Measurements from ENCODE around the gene ZNF668. TPM values are rescaled to one million over a fixed set of nuclear protein-coding genes. Genes with fewer than 3 reads are reported as not detected.
A peak's percentile ranks its signal among the peaks of the same experiment; 100 is the strongest.

Gene ZNF668
- total RNA-seq, 2 experiments from 2014 or later, result 4.5 to 6.0 TPM

DNA sequence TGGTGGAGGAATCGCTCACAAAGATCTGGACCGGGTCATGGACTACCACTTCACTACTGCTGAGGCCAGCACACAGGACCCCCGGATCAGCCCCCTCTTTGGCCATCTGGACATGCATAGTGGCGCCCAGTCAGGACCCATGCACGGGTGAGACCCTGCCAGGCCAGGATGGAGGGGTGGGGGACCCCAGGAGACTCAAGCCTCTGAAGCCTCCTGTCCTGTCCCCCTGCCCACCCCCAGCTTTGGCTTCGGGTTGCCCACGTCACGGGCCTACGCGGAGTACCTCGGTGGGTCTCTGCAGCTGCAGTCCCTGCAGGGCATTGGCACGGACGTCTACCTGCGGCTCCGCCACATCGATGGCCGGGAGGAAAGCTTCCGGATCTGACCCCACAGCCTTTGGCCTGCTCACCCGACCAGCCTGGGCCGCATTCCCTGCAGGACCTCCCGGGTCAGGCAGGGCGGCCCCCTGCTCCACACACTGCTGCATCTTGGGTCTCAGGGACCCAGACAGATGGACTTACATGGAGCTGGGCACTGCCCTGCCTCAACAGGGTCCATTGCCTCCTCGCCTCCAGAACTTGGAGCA lies 37.9 kb upstream of the ZNF668 start:
- no peak for TF ChIP-seq CTCF (IDR thresholded peaks at IDR 0.05)
- Histone ChIP-seq H3K27ac (ENCODE audit: low read depth in 1 of 2, low read length in 2 of 2) (no peak overlapping the region), H3K36me3 (ENCODE audit: insufficient read depth, low read length) (peaks cover 18% of the 10 kb centered on the region), H3K4me1 (ENCODE audit: insufficient read depth, low read length) (peaks cover 27% of the 10 kb centered on the region), H3K27me3 (ENCODE audit: control insufficient read depth in 1 of 2, insufficient read depth in 2 of 2, low read length in 2 of 2) (no peaks in the 10 kb centered on the region), H3K4me3 (ENCODE audit: low read length) (no peak overlapping the region), H3K9me3 (ENCODE audit: control insufficient read depth in 1 of 2, insufficient read depth in 1 of 2, low read length in 2 of 2) (no peaks in the 10 kb centered on the region)
- no peak for DNase-seq
- Mint-ChIP-seq H3K36me3 (ENCODE audit: low read depth) (peaks cover 26% of the 10 kb centered on the region), H3K27ac (no peak overlapping the region), H3K4me3 (peak overlapping the region; percentile 54), H3K9me3 (no peaks in the 10 kb centered on the region), H3K27me3 (no peaks in the 10 kb centered on the region), H3K4me1 (ENCODE audit: low read depth) (peaks cover 13% of the 10 kb centered on the region)
- intact Hi-C loops (cut with DNase I, micrococcal nuclease), result no loop called here
- ChIA-PET CTCF (interaction anchor here (0.9 kb wide), 1 partner anchor 30 kb away, joined by 3 read pairs; no protein-coding TSS in a partner anchor), POLR2A (no interaction called here)
- no peak for ATAC-seq (ENCODE audit: poor library complexity)

GRCh38 chr16:31110106-31111034 lies 36.3 kb upstream of the ZNF668 start:
- Histone ChIP-seq H3K27me3 (ENCODE audit: control insufficient read depth in 1 of 2, insufficient read depth in 2 of 2, low read length in 2 of 2) (no peaks in the 10 kb centered on the region), H3K9me3 (ENCODE audit: control insufficient read depth in 1 of 2, insufficient read depth in 1 of 2, low read length in 2 of 2) (no peaks in the 10 kb centered on the region), H3K4me3 (ENCODE audit: low read length) (no peak overlapping the region), H3K4me1 (ENCODE audit: insufficient read depth, low read length) (peaks cover 25% of the 10 kb centered on the region), H3K27ac (ENCODE audit: low read depth in 1 of 2, low read length in 2 of 2) (no peak overlapping the region), H3K36me3 (ENCODE audit: insufficient read depth, low read length) (peaks cover 18% of the 10 kb centered on the region)
- TF ChIP-seq CTCF (IDR thresholded peaks at IDR 0.05), result no peak
- ATAC-seq (ENCODE audit: poor library complexity) (no peak), DNase-seq (no peak)
- Mint-ChIP-seq H3K27ac (peak overlapping the region; percentile 74), H3K9me3 (no peaks in the 10 kb centered on the region), H3K4me1 (ENCODE audit: low read depth) (peaks cover 13% of the 10 kb centered on the region), H3K36me3 (ENCODE audit: low read depth) (peaks cover 26% of the 10 kb centered on the region), H3K4me3 (peak overlapping the region; percentile 86), H3K27me3 (no peaks in the 10 kb centered on the region)
- intact Hi-C loops (cut with DNase I, micrococcal nuclease), result no loop called here
- POLR2A ChIA-PET, result interaction anchor here (1.1 kb wide), 1 partner anchor 36 kb away, joined by 3 read pairs; the partner anchor contains the start of genes ZNF646 and ZNF668
- CTCF ChIA-PET, result no interaction called here

GRCh38 chr16:31109622-31110021 lies 35.6 kb upstream of the ZNF668 start:
- Histone ChIP-seq H3K4me3 (ENCODE audit: low read length) (no peak overlapping the region), H3K27ac (ENCODE audit: low read depth in 1 of 2, low read length in 2 of 2) (no peak overlapping the region), H3K36me3 (ENCODE audit: insufficient read depth, low read length) (peaks cover 18% of the 10 kb centered on the region), H3K4me1 (ENCODE audit: insufficient read depth, low read length) (peaks cover 25% of the 10 kb centered on the region), H3K27me3 (ENCODE audit: control insufficient read depth in 1 of 2, insufficient read depth in 2 of 2, low read length in 2 of 2) (no peaks in the 10 kb centered on the region), H3K9me3 (ENCODE audit: control insufficient read depth in 1 of 2, insufficient read depth in 1 of 2, low read length in 2 of 2) (no peaks in the 10 kb centered on the region)
- no peaks in the 10 kb centered on the region for H3K27me3 Mint-ChIP-seq
- H3K4me3 Mint-ChIP-seq, result peak overlapping the region; percentile 86
- peaks cover 26% of the 10 kb centered on the region for H3K36me3 Mint-ChIP-seq (ENCODE audit: low read depth)
- intact Hi-C loops (cut with DNase I, micrococcal nuclease), result loop anchor here in 1 of 2 experiments (5.0 kb wide), 1 partner anchor 33 kb away; no protein-coding TSS in a partner anchor
- H3K9me3 Mint-ChIP-seq, result no peaks in the 10 kb centered on the region
- DNase-seq (no peak), ATAC-seq (ENCODE audit: poor library complexity) (no peak)
- ChIA-PET CTCF (no interaction called here), POLR2A (interaction anchor here (1.1 kb wide), 1 partner anchor 36 kb away, joined by 3 read pairs; the partner anchor contains the start of genes ZNF646 and ZNF668)
- TF ChIP-seq CTCF (IDR thresholded peaks at IDR 0.05), result no peak
- H3K27ac Mint-ChIP-seq, result peak overlapping the region; percentile 74
- H3K4me1 Mint-ChIP-seq (ENCODE audit: low read depth), result peaks cover 13% of the 10 kb centered on the region
